ENCODE data around the gene CDC14A.

The CDC14A gene

DNA sequence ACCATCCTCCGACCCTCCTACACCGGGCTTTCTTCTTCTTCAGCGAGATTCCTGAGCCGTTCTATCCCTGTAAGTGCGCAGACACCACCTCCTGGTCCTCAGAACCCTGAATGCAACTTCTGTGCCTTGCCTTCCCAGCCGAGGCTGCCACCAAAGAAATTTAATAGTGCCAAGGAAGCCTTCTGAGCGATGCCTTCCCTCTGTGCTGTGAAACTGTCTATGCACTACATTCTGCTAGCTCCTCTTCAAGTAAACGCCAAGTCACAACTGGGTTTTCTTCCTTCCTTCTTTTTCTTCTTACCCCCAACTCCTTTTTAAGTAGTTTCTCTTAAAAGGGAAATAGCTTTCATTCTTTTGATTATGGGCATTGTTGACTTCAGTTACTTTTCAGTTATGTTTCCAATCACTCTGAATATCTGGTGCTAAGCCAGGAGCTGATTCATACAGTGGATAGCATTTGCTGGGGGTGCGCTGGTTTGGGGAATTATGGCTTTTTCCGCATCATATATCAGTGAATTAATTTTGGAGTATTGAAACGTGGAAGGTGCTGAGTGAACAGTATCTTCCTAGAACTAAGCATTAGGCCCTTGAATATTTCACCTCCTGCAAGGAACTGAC, 147.0 kb downstream of the CDC14A start:
- no peak for DNase-seq (ENCODE audit: low read depth)

DNA sequence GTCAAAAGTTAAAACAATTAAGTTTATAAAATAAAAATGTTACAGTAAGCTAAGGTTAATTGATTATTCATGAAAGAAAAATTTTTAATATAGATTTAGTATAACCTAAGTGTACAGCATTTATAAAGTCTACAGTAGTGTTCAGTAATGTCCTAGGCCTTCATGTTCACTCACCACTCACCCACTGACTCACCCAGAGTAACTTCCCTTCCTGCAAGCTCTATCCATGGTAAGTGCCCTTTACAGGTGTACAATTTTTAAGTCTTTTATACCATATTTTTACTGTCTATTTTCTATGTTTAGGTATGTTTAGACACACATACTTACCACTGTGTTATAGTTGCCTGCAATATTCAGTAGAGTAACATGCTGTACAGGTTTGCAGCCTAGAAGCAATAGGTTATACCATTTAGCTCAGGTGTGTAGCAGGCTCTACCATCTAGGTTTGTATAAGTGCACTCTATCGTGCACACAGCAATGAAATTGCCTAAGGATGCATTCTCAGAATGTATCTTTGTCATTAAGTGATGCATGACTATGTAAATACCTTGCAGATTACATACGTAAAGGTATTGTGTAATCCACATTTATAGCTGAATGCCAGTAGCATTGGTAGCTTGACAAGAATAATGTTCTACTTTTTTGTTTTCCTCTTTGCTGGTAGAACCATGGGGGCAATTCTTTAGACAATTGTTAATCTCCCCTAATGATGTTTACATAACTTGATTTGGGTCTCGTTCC, 149.9 kb downstream of the CDC14A start:
- DNase-seq (ENCODE audit: low read depth): no peak

DNA sequence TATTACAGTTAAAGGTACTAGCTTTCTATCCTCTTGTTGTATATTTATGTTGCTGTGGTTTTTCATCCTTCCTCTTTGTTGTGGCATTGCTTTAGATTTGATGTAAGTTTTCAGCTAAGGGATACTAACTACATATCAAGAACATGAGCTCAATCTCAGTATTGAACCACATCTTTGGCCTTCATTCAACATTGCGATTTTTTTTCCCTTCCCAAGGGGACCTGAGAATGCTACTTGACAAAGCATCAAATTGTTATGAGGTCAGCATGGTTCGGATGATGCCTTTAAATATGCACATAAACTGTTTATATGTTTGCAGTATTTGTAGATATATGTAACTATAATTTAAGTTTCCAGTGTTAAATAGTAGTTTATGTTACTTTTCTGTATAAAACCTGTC, 153.9 kb downstream of the CDC14A start:
- DNase-seq (ENCODE audit: low read depth): no peak

DNA sequence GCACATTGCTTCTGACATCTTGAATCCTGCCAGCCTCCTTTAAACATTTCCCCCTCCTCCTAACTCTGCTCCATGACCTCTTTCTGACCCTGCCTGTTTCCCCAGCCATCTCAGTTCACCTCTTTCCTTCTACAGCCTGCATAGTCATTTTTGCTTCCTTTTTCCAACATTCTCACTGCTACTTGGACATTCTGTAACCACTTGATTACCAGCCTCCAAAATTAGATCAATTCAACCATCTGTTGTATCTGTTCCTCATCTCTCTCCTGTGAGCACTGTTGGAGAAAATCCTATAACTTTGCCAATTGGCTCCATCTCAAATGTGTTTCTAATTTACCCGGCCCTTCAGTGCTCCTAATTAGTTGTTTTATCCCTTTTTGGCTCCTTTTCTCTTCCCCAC, 158.1 kb downstream of the CDC14A start:
- DNase-seq (ENCODE audit: low read depth): no peak

DNA sequence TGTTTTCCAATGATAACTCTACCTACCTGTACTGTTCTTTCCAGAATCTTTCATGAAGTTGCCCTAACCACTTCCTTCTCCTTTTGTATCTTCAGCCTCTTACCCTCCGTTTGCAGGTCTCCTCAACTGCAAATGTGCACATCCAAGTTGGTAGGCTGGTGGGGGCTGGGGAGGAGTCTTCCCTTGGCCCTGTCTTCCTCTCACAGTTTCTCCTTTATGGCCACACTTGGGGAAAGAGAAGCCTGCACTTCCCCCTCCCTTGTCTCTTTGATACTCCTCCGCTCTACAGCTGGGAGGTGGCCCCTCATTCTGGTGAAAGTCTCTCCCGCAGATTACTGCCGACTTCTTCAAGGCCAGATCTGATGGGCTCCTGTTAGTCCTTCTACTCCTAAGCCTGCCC, 158.8 kb downstream of the CDC14A start:
- DNase-seq (ENCODE audit: low read depth): no peak

DNA sequence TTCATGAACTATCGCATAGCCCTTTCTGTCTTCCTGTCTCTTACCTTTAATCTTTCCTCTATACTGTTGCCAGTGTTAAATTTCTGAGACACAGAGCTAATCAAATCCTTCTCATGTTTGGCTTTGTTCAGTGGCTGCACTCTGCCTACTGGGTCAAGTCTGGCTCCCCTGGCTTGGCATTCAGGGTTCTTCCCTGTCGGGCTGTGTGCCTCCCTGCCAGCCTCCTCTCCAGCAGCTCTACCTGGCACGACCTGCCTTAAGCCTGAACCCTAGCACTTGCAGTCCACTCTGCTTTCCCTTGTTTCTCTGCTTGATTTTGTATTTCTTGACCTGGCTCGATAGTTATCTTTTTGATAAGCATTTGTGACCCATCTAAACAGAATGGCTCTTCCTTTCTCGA, 159.5 kb downstream of the CDC14A start:
- DNase-seq (ENCODE audit: low read depth): no peak

DNA sequence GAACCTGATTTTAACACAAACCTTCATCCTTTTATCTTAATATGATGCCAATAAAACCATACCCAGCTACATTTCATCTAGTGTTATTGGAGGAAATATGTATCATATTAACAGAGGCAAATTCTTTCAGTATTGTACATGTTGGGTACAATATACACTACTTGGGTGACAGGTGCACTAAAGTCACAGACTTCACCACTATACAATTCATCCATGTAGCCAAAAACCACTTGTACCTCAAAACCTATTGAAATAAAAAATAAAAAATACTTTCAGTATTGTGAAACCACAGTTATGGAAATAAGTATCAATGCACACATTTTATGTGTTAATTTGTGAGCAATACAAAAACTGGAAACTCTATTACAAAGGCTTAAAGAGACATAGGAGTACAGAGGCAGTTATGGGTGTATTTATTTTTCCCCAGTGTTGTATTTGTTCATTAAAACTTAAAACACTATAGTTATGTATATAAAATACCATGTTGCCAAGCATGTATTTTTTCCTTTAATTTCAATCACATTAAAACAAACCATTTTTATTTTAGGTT, 160.6 kb downstream of the CDC14A start:
- DNase-seq (ENCODE audit: low read depth): no peak

DNA sequence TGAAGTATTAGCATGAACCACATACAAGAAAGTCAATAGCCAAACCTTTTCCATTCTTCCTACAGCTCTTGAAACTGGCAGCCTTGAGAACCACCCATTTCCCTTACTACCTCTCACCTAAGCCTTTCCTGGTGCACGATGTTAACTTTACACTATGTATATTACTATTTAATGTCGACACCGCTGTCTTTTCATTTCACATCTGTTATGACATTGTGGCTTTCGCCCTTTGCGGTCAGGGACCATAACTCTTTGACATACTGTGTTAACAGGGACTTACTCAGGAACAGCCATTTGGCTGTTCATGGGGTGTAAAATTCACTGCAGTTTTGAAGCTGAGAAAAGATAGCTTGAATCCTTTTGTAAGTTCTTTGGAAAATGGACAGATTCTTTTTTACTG, 164.6 kb downstream of the CDC14A start:
- DNase-seq (ENCODE audit: low read depth): no peak

DNA sequence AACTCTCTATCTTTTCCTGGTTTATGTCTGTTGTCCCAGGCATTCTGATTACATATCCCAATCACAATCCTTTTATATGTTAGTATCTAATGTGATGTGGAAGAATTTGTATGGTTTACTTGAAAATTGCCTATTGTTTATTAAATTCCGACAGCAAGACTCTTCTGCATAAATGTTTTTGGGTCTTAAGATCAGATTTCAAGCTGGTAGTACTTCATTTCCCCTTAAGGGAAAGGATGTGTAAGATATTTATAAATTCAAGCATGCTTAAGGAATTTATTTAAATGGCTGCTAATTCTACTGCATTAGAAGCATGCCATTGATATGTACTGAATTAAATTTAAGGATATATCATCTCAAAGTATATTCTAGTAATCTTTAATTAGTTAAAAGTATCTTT, 165.2 kb downstream of the CDC14A start:
- no peak for DNase-seq (ENCODE audit: low read depth)

DNA sequence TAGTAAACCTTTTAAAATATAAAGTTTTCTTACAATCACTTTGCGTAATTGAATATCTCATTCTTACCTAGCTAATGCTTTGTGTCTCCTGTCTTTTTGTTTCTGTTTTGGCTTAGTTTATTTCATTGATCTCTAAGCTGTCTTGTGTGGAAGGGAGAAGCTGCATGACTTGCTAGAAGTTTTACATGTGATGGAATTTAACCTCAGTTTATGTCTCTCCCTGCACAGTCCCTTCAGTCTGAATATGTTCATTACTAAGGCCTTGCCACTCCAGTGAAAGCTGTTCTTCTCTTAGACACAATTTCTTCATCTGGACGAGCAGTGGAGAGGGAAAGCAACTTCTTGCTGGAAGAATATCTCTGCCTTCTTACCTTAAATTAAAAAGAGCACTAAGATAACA, 165.7 kb downstream of the CDC14A start:
- no peak for DNase-seq (ENCODE audit: low read depth)

DNA sequence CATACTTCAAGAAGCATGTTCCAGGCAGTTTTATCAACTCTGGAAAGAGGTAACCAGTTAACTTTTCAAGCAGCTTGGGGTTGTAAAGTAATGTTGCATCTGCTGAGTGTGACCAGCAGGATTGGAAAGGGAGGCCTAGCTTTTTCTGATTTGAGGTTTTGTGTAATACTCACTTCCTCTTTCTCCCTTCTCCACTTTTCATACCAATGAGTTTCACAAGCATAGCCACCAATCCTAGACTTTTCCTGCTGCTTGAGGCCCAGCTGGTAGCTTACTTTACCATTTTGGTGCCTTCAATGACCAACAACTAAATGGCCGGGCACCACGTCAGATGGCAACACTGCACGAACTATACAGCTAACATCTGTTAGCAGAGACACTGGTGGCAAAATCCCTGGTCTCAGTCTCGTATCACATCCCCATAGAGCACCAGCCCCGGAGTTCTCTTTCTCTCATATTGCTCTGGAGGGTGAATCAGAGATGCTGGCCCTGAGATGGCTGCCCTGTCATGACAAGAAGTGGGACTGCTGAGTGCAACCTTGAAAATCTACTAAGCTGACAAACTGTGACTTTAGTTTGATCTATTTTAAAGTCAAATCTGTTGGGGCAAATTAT, 170.8 kb downstream of the CDC14A start:
- DNase-seq (ENCODE audit: low read depth): no peak

DNA sequence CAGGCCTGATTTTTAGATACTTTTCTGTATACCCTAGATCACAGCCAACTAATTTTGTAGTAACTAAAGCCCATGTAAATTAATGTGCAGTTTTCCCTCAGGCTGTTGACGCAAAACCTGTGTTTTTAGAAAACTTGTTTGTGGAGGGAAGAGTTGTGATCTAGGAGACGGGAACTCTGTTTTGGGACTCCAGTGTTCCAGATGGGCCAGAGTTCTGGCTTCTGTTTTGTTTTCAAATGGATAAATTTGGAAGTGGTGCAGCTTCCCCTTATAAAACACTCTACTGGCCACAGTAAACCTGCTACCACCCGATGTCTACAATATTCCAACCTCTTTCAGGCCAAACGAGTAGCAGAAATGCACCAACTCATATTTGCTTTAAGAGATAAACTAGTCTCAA, 172.0 kb downstream of the CDC14A start:
- DNase-seq (ENCODE audit: low read depth): no peak

DNA sequence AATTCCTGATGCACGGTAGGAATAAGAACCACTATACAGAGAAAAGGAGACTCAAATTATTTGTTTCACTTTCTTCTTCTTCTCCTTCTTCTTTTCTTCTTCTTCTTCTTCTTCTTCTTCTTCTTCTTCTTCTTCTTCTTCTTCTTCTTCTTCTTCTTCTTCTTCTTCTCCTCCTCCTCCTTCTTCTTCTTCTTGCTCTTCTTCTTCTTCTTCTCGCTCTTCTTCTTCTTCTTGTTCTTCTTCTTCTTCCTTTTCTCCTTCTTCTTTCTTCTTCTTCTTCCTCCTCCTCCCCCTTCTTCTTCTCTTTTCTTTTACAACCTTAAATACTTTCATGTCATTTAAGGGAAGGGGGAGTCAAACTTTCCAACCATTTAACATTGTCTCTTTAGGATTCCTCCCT, 174.6 kb downstream of the CDC14A start:
- no peak for DNase-seq (ENCODE audit: low read depth)

DNA sequence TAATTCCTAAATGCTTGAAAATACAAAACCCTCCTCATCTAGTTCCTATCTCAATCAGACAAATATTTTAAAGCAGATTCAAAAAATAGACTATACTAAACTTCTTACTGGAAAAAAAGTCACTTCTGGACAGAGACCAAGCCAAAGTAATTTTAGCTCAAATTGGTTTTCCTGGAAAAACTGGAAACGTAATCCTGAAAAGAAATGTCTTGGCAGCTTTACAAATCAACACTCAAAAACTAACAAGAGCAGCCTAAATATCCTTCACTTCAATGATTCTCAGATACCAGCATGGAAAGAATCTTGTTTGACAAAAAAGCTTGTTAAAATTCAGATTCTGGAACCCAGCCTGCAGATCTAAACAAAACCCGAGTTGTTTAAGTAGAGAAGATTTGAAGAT, 176.6 kb downstream of the CDC14A start:
- no peak for DNase-seq (ENCODE audit: low read depth)

DNA sequence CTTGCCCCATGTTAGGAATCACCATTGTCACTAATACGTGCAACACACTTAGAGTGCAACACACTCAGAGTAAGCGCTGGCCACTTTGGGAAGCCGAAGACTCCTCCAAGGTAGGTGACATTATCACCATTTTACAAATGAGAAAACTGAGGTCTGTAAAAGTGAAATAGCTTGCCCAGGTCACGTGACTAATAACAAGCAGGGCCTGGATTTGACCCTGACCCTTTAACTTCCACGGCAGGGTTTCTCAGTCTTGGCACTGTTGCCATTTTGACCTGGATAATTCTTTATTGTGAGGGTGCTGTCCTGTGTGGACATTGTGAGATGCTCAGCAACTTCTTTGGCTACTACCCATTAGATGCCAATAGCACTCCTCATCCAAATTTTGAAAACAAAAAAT, 177.8 kb downstream of the CDC14A start:
- no peak for DNase-seq (ENCODE audit: low read depth)

DNA sequence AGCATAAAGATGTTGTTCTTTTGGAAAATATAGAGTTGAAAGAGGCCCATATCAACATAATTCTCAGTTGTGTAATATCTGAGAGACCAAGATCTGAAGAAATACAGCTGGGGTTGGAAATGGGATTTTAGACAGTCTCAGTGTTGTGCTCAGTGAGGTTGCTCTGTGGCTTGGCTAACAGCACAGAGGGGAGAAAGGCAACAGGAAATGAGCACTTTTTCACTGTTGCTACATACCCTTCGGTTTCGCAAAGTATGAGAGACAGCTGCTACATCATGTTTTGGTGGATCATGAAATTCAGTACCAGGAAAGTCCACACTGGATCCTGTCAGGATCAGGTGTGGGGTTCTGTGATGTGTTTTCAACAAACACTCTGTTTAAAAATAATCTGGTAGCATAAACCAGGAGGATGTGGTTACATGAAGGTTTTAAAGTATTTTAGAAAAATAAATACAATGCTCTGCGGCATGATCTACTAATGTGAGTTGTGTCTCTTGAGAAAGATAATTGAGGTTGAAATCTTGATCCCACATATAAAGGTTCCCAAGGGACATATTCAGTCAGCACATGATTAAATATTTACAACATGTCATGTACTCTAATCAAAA, 178.7 kb downstream of the CDC14A start:
- DNase-seq (ENCODE audit: low read depth): no peak

DNA sequence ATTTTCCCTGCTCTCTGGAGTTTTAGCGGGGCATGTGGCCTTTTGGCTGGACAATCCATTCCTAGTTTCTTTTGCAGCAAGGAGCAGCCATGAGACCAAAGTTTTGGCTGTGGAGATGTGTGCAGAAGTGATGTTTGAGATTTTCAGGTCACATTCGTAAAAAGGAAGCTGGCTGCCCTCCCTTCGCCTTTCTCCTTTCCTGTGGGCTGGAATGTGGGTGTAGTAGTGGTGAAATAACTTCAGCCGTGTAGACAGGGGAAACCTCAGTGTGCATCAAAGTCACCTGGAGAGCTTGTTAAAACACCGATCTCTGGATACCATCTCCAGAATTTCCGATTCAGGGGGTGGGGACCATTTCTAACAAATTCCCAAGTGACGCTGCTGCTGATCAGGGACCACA, 180.3 kb downstream of the CDC14A start:
- DNase-seq (ENCODE audit: low read depth): no peak

DNA sequence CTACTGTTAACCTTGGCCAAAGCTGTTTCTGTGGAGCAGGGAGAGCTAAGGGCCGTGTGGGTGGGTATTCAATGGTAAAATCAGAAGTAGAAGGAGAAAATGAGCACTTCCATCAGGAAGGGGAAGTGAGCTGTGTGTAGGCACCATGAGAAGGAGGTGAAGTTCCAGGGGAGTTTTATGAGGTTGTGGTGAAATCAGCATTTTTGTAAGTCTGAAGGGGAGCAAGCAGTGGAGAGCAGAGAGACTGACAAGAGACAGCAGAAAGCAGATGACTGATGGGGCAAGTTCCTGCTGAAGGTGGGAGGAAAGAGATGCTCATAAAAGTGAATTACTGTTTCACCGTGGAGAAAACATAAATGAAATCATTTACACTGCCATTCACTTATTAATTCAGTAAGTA, 183.0 kb downstream of the CDC14A start:
- DNase-seq (ENCODE audit: low read depth): no peak

DNA sequence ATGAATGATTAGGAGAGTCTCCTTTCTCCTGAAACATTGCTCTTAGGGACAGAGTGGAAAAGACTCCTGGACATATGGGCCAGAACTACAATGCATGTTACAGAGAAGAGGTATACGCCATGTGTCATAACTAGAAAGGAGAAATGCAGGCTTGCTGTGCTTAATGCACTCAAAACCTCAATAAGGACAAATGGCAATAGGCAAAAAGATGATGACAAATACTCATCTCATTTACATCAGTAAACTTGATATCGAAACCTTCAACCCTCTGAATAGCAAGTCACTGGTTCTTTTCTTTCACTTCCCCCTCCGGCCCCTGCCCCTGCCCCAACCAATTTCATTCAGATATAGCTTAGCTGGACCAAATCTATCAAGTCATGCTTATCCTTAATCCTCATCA, 183.7 kb downstream of the CDC14A start:
- no peak for DNase-seq (ENCODE audit: low read depth)

DNA sequence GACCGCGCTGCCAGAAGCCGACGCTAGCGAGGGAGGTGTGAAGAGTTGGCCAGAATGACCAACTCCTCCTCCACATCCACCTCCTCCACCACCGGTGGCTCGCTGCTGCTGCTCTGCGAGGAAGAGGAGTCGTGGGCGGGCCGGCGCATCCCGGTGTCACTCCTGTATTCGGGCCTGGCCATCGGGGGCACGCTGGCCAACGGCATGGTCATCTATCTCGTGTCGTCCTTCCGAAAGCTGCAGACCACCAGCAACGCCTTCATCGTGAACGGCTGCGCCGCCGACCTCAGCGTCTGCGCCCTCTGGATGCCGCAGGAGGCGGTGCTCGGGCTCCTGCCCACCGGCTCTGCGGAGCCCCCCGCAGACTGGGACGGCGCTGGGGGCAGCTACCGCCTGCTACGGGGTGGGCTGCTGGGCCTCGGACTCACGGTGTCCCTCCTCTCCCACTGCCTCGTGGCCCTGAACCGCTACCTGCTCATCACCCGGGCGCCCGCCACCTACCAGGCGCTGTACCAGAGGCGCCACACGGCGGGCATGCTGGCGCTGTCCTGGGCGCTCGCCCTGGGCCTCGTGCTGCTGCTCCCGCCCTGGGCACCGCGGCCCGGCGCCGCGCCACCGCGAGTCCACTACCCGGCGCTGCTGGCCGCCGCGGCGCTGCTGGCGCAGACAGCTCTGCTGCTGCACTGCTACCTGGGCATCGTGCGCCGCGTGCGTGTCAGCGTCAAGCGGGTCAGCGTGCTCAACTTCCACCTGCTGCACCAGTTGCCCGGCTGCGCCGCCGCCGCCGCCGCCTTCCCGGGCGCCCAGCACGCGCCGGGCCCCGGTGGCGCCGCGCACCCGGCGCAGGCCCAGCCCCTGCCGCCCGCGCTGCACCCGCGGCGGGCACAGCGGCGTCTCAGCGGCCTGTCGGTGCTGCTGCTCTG, 186.9 kb downstream of the CDC14A start:
- no peak for DNase-seq (ENCODE audit: low read depth)

DNA sequence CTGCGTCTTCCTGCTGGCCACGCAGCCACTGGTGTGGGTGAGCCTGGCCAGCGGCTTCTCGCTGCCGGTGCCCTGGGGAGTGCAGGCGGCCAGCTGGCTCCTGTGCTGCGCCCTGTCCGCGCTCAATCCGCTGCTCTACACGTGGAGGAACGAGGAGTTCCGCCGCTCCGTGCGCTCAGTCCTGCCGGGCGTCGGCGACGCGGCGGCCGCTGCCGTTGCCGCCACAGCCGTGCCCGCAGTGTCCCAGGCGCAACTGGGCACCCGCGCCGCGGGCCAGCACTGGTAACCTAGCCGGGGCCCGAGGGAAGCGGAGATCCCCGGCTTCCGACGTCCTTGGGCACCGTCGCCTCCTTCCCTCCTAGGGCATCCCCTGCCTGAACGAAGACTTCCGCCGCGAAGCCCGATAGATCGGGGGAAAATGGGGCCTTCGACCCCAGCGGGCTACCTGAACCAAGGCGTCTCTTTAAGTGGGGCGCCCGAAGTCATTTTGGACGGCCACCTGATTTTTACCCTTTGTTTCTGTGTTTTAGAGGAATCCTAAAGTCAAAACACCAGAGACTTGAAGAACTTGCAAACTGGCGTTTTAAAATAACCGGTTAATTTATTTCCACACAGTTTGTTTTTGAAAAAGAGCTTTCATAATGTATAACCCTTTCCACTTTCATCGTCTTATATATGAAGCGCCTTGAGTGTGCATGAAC, 187.7 kb downstream of the CDC14A start:
- DNase-seq (ENCODE audit: low read depth): no peak
